Left kidney (tissue), 2 donors: Measurements from ENCODE around the gene PIK3R6. TPM values are rescaled to one million over a fixed set of nuclear protein-coding genes. Genes with fewer than 3 reads are reported as not detected.

Experiments
- DNase-seq: peaks from one replicate; pipeline ENCODE4 v3.0.0-alpha.2; 2013
- polyA plus RNA-seq: library from polyadenylated mRNA; unstranded; fragments of 120-200 nt; gene quantifications from one replicate; pipeline ENCODE4 v1.2.1, GENCODE V29; 2013; ENCODE audit not compliant: insufficient read length

Gene PIK3R6
- polyA plus RNA-seq, 1 donor: 0.85 TPM

DNA sequence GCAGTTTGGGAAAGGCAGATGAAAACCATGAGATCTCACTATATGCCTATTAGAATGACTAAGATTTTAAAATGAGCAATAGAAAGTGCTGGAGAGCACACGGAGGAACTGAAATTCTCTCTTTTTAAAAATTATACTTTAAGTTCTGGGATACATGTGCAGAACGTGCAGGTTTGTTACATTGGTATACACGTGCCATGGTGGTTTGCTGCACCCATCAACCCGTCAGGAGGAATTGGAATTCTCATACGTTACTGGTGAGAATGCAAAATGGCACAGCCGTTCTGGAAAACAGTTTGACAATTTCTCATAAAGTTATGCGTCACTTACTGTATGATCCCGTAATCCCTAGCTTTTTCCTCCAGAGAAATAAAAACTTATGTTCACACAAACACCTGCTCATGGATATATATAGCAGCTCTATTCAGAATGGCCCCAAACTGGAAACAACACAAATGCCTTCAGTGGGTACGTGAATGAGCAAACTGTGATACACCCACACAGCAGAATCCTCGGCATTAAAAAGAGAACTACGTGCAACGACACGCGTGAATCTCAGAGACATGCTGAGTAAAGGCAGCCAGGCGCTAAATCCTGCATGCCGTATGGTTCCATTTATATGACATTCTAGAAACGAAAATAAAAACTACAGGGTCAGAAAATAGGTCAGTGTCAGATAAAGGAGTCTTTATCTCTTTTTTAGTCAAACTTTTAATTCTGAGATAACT lies 11.8 kb downstream of the PIK3R6 start:
- DNase-seq: no peak

DNA sequence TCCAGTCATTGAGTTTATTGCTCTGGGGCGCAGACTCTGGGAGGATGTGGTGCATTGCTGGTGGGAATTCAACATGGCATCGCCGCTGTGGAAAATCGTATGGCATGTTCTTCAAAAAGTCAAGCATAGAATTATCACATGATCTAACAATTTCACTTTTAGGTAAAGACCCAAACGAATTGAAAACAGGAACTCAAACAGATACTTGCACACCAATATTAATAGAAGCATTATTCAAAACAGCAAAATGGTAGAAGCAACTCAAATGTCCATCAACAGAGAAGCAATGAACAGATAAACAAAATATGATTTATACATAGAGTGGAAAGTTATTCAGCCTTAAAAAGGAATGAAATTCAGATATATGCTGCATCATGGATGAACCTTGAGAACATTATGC lies 15.9 kb downstream of the PIK3R6 start:
- no peak for DNase-seq

DNA sequence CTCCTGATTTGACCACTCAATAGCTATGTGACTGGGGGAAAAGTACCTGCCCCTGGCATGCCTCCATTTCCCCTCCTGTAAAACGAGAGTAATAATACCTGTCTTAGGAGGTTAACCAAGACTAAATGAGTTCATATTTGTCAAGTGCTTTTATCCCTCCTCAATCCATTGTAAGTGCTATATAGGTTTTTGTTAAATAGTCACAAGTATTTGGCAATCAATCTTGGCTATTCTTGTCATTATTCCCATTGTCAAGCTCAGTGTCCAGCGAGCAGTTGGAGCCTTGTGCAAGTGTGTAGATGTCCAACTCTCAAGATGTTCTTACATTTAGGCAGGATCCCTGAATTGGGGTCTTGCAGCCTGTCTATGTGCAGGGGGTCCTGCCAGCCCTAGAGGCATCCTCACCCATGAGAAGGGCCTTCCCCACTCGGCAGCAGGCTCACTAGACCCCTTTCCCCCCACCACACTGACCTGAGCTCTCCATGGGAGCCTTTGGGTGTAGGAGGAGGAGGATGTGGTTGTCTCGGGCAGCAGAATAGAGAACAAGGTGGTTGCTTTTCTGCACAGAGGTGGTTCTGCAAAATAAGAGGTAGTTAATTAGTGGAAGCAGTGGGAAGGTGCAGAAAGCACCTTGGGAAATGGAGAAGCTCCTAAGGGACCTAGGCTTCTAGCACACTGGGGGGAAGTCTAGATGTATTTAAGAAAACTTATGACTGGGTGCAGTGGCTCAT lies 18.0 kb downstream of the PIK3R6 start:
- no peak for DNase-seq

DNA sequence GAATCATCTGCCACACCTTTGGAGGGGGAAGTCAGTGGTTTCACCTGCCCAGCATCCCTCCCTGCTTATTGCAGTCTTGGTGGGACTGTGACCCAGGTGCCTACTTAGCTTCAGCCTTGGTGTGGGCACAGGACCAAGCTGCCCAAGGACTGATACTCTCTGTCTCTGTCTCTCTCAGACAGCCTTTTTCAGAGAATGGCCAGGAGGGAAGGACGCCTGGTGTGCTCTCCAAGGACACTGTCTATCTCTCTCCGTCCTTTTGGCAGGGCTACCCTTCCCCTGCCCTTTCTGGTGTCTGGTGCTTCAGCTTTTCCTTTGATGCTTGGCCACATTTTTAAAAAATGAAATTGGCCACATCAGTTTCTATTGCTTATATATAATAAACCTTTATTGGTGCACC lies 19.6 kb downstream of the PIK3R6 start:
- no peak for DNase-seq

DNA sequence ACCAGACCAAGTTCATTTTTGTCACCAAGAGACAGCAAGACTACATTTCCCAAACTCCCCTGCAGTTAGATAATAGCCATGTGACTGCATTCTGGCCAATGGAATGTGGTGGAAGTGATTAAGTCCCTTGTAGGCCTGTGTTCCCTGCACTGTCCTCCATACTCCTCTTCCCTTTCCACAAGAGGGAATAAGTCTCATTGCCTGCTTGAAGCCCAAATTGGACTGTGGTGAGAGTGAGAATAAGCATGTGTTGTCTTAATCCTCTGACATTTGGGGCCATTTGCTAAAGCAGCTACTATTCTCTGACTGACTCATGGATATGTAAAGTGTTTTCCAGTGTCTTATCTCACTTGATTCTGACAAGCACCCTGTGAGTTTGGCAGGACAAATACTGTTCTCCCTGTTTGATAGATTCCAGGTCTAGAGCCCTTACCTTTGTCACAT lies 20.7 kb downstream of the PIK3R6 start:
- no peak for DNase-seq

GRCh38 chr17:8844229-8845218 lies 22.9 kb downstream of the PIK3R6 start:
- no peak for DNase-seq

DNA sequence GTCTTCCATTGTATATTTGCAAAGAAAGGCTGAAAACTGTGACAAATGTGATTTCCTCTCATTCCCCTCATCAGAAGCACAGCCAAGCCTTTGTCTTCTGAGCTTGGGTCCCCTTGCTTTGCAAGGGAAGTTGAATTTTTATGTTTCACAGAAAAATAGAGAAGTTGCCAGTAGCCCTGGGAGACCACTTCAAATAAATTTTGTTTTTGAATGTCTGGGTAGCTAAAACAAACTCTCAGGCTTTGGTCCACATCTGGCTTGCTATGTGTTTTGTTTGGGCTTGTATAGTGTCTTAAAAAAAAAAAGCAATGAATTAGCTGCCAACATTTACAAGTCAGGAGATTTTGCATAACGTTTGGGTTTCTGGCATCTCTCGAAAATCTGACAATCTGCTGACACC lies 24.1 kb downstream of the PIK3R6 start:
- no peak for DNase-seq

GRCh38 chr17:8841844-8842243 lies 25.6 kb downstream of the PIK3R6 start:
- DNase-seq: no peak

- DNase-seq: no peak
These were observed 28.0 kb downstream of the PIK3R6 start for GRCh38 chr17:8839410-8839935.

GRCh38 chr17:8838551-8839095 lies 28.9 kb downstream of the PIK3R6 start:
- no peak for DNase-seq

DNA sequence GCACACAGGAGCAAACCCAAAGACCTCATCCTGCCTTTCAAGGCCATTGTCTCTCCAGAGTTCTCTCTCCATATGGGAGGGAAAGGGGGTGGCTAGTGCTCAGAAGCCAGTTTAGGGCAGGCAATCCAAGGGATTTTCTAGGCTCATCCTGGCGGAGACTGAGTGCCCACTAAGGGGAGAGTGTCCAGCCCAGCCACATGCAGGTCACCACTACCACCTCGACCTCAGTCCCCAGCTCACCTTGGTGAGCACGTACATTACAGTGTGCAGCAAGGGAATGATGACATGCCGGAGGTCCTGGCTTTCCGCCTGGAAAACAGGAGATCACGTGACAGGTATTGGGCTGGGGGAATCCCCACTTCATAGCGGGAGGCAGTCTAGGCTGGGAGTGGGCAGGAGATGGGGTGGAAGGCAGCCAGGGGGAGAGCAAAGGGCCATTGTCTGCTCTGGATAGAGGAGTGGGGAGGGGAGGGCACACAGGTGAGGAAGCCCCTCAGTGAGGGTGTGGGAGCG lies 29.9 kb downstream of the PIK3R6 start:
- no peak for DNase-seq

DNA sequence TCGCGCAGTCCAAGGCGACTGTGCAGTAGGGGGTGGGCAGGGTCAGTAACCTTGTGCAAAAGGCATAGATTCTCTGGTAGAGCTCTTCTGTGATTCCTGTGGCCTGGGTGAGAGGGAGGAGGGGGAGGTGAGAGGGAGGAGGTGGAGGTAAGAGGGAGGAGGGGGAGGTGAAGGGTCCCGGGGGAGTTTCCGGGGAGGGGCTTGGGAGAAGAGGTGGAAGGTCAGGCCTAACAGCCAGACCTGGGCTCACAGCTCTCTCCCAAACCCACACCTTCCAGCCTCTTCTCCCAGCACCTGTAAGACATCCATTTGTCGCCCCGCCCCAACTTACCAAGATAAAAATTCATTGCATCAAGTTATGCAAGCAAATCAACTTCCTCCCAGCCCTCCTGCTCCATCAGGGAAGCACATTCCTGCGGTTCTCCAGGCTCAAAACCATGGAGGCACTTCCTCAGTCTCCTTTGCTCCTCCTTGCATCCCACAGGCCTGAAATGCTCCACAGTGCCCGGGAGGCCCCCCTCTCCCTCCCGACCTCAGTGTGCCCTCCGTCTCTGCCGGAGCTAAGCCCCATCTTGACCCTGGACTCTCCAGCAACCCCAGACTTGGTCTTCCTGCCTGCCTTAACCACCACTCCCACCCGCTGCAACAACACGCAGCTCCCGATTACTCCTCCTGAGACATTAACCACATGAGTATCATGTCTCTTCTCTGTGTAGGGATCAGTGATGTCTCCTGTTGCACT lies 30.5 kb downstream of the PIK3R6 start:
- DNase-seq: no peak

DNA sequence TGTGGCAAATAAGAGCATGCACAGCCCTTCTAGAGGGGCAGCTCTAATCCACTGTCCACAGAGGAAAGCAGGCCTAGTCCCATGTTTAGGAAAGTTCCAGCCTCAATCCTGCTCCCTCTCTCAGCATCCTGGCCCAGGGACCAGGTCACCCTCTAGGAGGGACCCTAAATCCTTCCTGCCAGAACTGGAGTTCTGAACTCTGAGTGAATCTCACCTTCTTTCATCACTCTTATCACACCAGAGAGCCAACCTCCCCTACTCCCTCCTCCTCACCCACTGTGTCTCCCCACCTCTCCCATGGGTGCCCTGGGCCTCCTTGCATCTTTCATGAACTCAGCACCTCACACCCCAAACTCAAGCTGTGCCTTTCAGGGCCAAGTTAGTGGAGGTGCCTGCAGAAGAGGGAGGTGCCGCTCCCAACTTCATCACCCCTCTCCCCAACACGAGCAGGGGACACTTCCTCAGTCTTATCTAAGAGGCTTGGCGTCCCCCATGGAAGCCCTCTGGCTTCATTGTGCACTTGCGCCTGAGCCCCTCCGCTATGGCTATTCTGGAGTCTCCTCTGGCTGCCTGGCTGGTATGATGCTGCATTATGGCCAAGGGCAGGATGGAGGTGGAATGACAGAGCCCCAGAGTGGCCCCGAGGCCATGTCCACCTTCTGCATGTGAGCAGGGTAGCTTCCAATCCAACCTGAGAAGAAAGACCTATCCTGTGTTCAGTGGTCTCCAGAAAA lies 31.7 kb downstream of the PIK3R6 start:
- DNase-seq: no peak

- no peak for DNase-seq
These were observed 32.4 kb downstream of the PIK3R6 start for GRCh38 chr17:8835106-8835505.

GRCh38 chr17:8832711-8833352 lies 34.6 kb downstream of the PIK3R6 start:
- no peak for DNase-seq

- no peak for DNase-seq
These were observed 36.1 kb downstream of the PIK3R6 start for GRCh38 chr17:8831234-8831849.

GRCh38 chr17:8830141-8830540 lies 37.3 kb downstream of the PIK3R6 start:
- DNase-seq: no peak

DNA sequence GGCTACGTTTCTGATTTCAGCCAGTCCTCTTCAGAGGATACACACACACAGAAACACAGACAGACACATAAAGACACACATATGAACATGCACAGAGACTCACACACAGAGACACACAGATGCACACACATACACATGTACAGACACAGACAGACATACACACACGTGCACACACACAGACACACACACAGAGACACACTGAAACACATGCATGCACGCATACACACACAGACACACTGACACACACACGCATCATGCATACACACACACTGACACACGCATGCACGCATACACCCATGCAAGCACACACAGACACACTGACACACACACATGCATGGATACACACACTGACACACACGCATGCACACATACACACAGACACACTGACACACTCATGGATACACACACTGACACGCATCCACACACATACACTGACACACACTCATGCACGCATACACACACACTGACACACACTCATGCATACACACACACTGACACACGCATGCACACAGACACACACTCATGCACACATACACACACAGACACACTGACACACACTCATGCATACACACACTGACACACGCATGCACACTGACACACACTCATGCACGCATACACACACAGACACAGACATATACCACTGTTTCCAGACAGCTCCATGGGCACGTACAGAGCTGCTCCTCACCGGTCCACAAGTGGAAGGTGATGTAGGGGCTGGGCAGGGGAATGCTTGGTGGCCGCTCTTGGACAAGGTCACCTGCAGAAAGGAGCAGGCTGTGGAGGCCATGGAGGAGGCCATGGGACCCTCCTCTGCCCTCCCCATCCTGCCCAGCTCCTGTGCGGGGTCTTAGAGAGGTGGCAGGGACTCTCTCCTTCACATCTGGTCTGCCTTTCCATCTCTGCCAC lies 38.2 kb downstream of the PIK3R6 start:
- no peak for DNase-seq
